SK-N-MC (cell line): ENCODE measurements around the gene SNRNP40.

Experiments used
- EZH2 ChIP-seq: fragments of 200-600 bp; sonication (generic); IDR thresholded peaks from one replicate; pipeline ENCODE4 v1.6.1; 2017; ENCODE audit warnings: antibody characterized with exemption
- FOXP2 ChIP-seq: optimal IDR thresholded peaks from 2 replicates; pipeline ENCODE3; 2011; ENCODE audit warnings: mild to moderate bottlenecking, moderate library complexity; ENCODE audit not compliant: insufficient read depth; ENCODE audit errors: extremely low read length, control extremely low read depth
- POLR2AphosphoS5 ChIP-seq: IDR thresholded peaks from 2 replicates; pipeline ENCODE4 v1.6.1; 2012; ENCODE audit warnings: mild to moderate bottlenecking, low read depth, low read length, borderline replicate concordance

GRCh38 chr1:31345635-31346034 is 49.0 kb upstream of the SNRNP40 start:
- TF ChIP-seq EZH2 (no peak), POLR2AphosphoS5 (no peak), FOXP2 (no peak)
